Hepatocyte (in vitro differentiated cells): Measurements from ENCODE around the gene IPO5. TPM values are rescaled to one million over a fixed set of nuclear protein-coding genes. Genes with fewer than 3 reads are reported as not detected.

ENCODE experiments used
- DNase-seq: peaks from one replicate; pipeline ENCODE4 v3.0.0-alpha.2; 2016; ENCODE audit warnings: low spot score
- H2AFZ ChIP-seq: fragments of 200-600 bp; sonication (generic); 2 replicates; pipeline ENCODE4 v1.6.0; 2016; ENCODE audit warnings: antibody characterized with exemption, mild to moderate bottlenecking
- H3K27ac ChIP-seq: fragments of 200-600 bp; sonication (generic); 2 replicates; pipeline ENCODE4 v1.5.1; 2016; ENCODE audit warnings: mild to moderate bottlenecking
- H3K27me3 ChIP-seq: fragments of 200-600 bp; sonication (generic); 2 replicates; pipeline ENCODE4 v1.6.1; 2016
- H3K36me3 ChIP-seq: fragments of 200-600 bp; sonication (generic); replicated peaks from 2 replicates; pipeline ENCODE4 v1.5.1; 2016; ENCODE audit warnings: low read depth; ENCODE audit not compliant: insufficient read depth
- H3K4me1 ChIP-seq: fragments of 200-600 bp; sonication (generic); 2 replicates; pipeline ENCODE4 v1.5.1; 2016; ENCODE audit warnings: mild to moderate bottlenecking, moderate library complexity; ENCODE audit not compliant: insufficient read depth
- H3K4me2 ChIP-seq: fragments of 200-600 bp; sonication (generic); 2 replicates; pipeline ENCODE4 v1.6.0; 2016
- H3K4me3 ChIP-seq: fragments of 200-600 bp; sonication (generic); 2 replicates; pipeline ENCODE4 v1.5.1; 2016; ENCODE audit warnings: mild to moderate bottlenecking
- H3K79me2 ChIP-seq: fragments of 200-600 bp; sonication (generic); 2 replicates; pipeline ENCODE4 v1.6.0; 2017; ENCODE audit warnings: mild to moderate bottlenecking
- H3K9me2 ChIP-seq: fragments of 200-600 bp; sonication (generic); replicated peaks from 2 replicates; pipeline ENCODE4 v1.6.0; 2017; ENCODE audit warnings: mild to moderate bottlenecking; ENCODE audit not compliant: insufficient read depth
- H3K9me3 ChIP-seq: fragments of 200-600 bp; sonication (generic); 2 replicates; pipeline ENCODE4 v1.5.1; 2016; ENCODE audit warnings: low read depth, mild to moderate bottlenecking
- H4K20me1 ChIP-seq: fragments of 200-600 bp; sonication (generic); 2 replicates; pipeline ENCODE4 v1.6.0; 2016; ENCODE audit warnings: mild to moderate bottlenecking; ENCODE audit not compliant: insufficient read depth, poor library complexity, severe bottlenecking
- EZH2 ChIP-seq: fragments of 200-600 bp; sonication (generic); IDR thresholded peaks from 2 replicates; pipeline ENCODE4 v1.6.1; 2016; ENCODE audit warnings: antibody characterized with exemption, mild to moderate bottlenecking, borderline replicate concordance
- EZH2phosphoT487 ChIP-seq: fragments of 200-600 bp; sonication (generic); IDR thresholded peaks from one replicate; pipeline ENCODE4 v1.6.1; 2018; ENCODE audit warnings: antibody characterized with exemption, mild to moderate bottlenecking, low read depth, moderate library complexity; ENCODE audit not compliant: unreplicated experiment, severe bottlenecking
- WGBS: methylation state at CpG from one replicate; pipeline ENCODE4 v1.1.6; 2016; ENCODE audit warnings: low lambda C conversion rate; ENCODE audit errors: missing lambda C conversion rate; 5-methylcytosine and 5-hydroxymethylcytosine counted together
- polyA plus RNA-seq: library from polyadenylated mRNA; unstranded; fragments of >200 nt; fragmentation: Nextera tagmentation; extraction: Ambion mirVana; gene quantifications from 2 replicates; pipeline ENCODE4 v1.2.1, GENCODE V29; 2016
- total RNA-seq: library from RNA; depleted of rRNA; stranded (reverse); fragments of >200 nt; gene quantifications from 2 replicates; pipeline ENCODE4 v1.2.3, GENCODE V29; 2014
- TF ChIP-seq, protein P1 (sequence below): fragments of 200-600 bp; sonication (generic); IDR thresholded peaks from 2 replicates; pipeline ENCODE4 v1.5.1; 2016; ENCODE audit warnings: antibody characterized with exemption, mild to moderate bottlenecking; ENCODE audit not compliant: poor library complexity

IPO5 gene
- 98.3 and 104 TPM in 2 replicates for total RNA-seq
- polyA plus RNA-seq, result 32.3 and 34.1 TPM in 2 replicates

DNA sequence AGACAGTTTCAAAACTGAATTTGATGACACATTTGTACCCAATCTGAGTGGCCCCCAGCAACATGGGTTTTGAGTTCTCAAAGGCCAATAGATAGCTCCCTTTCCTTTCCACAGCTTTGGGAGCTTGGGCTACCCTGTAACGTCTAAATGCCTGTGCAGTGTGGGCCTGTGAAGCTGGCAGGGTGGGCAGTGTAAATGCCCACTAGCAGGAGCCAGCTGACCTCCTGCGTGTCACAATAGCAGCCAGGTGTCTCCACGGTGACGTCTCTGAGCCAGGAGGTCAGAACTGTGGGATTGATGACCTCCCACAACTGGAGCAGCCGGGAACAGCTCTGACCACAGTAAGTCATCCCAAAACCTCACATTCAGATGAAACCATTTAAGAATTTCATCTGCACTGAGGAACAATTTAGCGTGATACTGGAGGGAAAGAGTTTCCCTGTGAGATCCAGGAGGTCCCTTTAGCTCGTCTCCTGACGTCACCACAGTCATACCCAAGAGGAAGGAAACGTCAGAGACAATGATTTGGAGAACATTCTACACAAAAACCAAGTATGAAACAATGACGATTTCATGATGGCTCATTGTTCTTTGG lies at the start of gene IPO5:
TSS of gene IPO5 (plus strand) at position 300 of the 595 bp plus-strand sequence. CDS start 23,022 bp downstream, outside the sequence.
- no peak within 1 kb of the TSS for H2AFZ ChIP-seq

DNA sequence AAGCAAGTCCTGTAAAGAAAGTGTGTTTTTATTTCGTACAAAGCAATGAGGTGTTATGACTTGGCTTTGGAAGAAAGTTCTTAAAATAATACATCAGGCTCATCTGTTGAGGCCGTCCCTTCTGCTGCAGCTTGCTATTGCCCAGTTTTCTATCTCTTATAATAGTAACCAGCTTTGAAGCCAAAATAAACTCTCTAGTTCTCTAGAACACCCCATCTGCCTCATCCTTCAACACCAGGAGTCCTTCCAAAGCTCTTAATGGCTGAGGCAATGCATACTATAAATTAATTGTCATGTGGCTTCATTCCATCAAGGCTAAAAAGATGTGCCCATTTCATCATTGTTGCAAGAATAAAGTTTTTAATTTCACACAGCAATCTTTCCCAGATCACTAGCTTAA lies 49.4 kb upstream of the IPO5 start:
- Histone ChIP-seq H4K20me1 (no peaks in the 10 kb centered on the region), H3K36me3 (no peaks in the 10 kb centered on the region), H2AFZ (no peak overlapping the region), H3K4me2 (no peak overlapping the region), H3K9me3 (no peaks in the 10 kb centered on the region), H3K27ac (no peak overlapping the region), H3K4me1 (no peaks in the 10 kb centered on the region), H3K79me2 (no peaks in the 10 kb centered on the region), H3K27me3 (peaks cover 4% of the 10 kb centered on the region), H3K4me3 (no peak overlapping the region), H3K9me2 (no peaks in the 10 kb centered on the region)
- TF ChIP-seq EZH2phosphoT487 (no peak), EZH2 (no peak)
- TF ChIP-seq, protein P1, sequence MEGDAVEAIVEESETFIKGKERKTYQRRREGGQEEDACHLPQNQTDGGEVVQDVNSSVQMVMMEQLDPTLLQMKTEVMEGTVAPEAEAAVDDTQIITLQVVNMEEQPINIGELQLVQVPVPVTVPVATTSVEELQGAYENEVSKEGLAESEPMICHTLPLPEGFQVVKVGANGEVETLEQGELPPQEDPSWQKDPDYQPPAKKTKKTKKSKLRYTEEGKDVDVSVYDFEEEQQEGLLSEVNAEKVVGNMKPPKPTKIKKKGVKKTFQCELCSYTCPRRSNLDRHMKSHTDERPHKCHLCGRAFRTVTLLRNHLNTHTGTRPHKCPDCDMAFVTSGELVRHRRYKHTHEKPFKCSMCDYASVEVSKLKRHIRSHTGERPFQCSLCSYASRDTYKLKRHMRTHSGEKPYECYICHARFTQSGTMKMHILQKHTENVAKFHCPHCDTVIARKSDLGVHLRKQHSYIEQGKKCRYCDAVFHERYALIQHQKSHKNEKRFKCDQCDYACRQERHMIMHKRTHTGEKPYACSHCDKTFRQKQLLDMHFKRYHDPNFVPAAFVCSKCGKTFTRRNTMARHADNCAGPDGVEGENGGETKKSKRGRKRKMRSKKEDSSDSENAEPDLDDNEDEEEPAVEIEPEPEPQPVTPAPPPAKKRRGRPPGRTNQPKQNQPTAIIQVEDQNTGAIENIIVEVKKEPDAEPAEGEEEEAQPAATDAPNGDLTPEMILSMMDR, result no peak
- no peak for DNase-seq
- WGBS, result 95% methylated on average over 2 of the region's 2 CpGs

More for the DNA sequence above, at the start of gene IPO5:
- DNase-seq, result no peak
- Histone ChIP-seq H3K9me2 (no peaks in the 10 kb centered on the region), H3K9me3 (no peaks in the 10 kb centered on the region), H3K4me3 (no peak within 1 kb of the TSS), H3K36me3 (no peaks in the 10 kb centered on the region), H3K4me2 (no peak within 1 kb of the TSS), H3K27me3 (no peaks in the 10 kb centered on the region), H3K79me2 (no peaks in the 10 kb centered on the region), H3K27ac (no peak within 1 kb of the TSS), H3K4me1 (no peaks in the 10 kb centered on the region), H4K20me1 (no peaks in the 10 kb centered on the region)
- 86% methylated on average over 10 of the region's 10 CpGs for WGBS
- TF ChIP-seq EZH2 (no peak), EZH2phosphoT487 (no peak)
- TF ChIP-seq, protein P1, result no peak

- Histone ChIP-seq H3K27ac (no peak overlapping the region), H3K36me3 (no peaks in the 10 kb centered on the region), H3K79me2 (no peaks in the 10 kb centered on the region), H4K20me1 (no peaks in the 10 kb centered on the region), H3K4me1 (no peaks in the 10 kb centered on the region), H2AFZ (no peak overlapping the region), H3K4me3 (no peak overlapping the region), H3K9me2 (no peaks in the 10 kb centered on the region), H3K4me2 (no peak overlapping the region), H3K27me3 (peaks cover 4% of the 10 kb centered on the region), H3K9me3 (no peaks in the 10 kb centered on the region)
- no peak for TF ChIP-seq EZH2
- WGBS, result 87% methylated on average over 1 of the region's 1 CpG
- no peak for DNase-seq
Measured at GRCh38 chr13:97905517-97905916, 48.0 kb upstream of the IPO5 start.

DNA sequence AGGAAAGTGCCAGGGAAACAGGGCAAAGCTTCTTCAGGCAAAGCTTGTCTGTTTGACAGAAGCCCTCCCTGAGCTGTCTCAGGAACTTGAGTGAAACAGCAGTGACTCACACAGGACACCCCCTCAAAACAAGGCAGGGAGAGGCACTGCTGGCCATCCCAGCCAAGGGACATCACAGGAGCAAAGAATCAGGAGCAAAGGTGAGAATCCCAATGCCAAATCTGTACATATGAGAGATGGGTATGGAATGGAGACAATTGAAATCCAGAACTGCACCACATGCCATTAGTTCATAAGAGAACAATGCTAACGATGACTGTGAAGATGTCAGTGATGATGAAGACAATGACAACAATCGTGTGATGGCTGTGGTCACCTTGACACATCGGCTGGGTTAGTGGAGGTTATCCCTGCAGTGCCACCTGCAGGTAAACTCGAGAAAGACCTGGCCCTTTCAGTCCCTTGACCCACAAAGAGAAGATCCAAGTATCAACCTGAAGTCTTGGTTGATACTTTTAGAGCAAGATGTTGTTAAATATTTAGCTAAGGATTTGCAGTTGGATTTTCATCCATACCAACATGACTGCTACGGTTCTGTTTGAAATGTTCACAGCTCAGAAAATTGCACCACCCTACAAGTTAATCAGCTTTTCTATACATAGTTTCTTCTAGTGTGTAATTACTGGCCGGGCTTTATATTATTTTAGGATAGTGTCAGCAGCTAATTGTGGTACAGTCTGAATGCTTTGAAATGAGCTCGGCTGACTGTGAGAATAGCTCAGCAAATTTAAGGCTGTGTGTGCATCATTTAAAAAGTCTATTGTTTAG lies 42.0 kb upstream of the IPO5 start:
- Histone ChIP-seq H2AFZ (no peak overlapping the region), H3K9me3 (no peaks in the 10 kb centered on the region), H3K4me3 (no peak overlapping the region), H4K20me1 (no peaks in the 10 kb centered on the region), H3K4me1 (no peaks in the 10 kb centered on the region), H3K27me3 (peaks cover 4% of the 10 kb centered on the region), H3K36me3 (no peaks in the 10 kb centered on the region), H3K79me2 (no peaks in the 10 kb centered on the region), H3K4me2 (no peak overlapping the region), H3K9me2 (no peaks in the 10 kb centered on the region), H3K27ac (no peak overlapping the region)
- DNase-seq, result peak; percentile 15
- 53% methylated on average over 7 of the region's 7 CpGs for WGBS
- TF ChIP-seq EZH2, result no peak
- TF ChIP-seq, protein P1, result peak; percentile 30
